NOMO-1 (cell line): Measurements from ENCODE around the gene MAPK4.
"Not testable (repeated sequence)": the region's sequence is repeated elsewhere in the genome, so short reads cannot be mapped to it uniquely, and the experiment has no call there.

Experiments
- DNase-seq, 2 experiments: peaks; one replicate each; lab custom pipeline; 2025; ENCODE audit not compliant: unreplicated experiment in 2 of 2; lab: John Stamatoyannopoulos, UW

MAPK4 gene

GRCh38 chr18:50573196-50573595 lies 13.3 kb downstream of the MAPK4 start:
- DNase-seq, result not testable (repeated sequence)

DNA sequence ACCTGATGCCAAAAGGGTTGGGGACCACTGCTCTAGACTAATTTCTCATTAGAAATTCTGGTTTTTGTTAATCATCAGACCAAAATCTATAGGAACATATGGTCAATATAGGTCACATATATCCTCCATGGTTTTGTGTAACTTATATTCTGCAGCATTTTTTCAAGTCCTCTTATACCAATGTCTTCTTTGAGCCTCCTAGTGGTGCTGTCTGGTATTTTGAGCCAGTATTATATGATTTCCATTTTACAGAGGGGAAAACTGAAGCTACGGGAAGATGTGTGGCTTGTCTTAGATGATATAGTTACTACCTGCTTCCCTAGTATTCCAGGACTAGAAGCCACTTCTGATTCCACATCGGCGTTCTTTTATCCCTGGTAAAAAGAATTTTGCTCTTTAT lies 13.8 kb downstream of the MAPK4 start:
- no peak for DNase-seq

- no peak for DNase-seq
These were observed 18.1 kb downstream of the MAPK4 start for GRCh38 chr18:50578030-50578429.

- no peak for DNase-seq
These were observed 18.8 kb downstream of the MAPK4 start for GRCh38 chr18:50578651-50579050.

DNA sequence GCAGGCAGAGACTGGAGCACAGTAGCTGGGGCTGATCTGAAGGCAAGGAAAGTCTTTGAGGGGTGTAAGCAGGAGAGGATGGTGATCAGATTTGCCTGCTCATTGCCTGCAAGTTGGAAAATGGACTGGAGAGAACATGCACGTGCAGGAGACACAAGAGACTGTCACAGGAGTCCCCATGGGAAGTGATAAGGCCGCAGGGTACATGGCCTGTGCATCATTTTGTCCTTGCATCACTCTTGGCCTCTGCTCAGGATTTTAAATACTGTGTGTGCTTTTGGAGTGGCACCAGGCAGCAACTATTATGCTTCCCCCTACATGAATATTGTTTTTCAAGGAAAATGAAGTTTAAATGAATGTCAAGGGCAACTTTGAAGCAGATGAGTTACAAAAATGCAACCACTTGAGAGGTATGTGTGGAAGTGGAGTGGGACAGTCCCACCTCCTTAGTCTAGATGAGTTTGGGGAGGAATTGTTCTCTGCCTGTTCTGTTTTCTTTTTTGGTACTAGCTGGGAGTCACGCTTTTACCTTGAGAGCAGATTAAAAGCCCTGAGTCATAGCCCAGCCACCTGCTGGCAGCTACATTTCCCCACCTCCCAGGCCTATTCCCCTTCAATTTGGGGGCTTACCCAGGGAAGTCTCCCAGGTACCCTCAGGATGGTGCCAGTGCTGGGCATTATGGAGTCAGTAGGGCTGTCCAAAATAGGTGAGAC lies 19.3 kb downstream of the MAPK4 start:
- DNase-seq, result no peak

- DNase-seq, result no peak
These were observed 21.6 kb downstream of the MAPK4 start for GRCh38 chr18:50581517-50581916.

DNA sequence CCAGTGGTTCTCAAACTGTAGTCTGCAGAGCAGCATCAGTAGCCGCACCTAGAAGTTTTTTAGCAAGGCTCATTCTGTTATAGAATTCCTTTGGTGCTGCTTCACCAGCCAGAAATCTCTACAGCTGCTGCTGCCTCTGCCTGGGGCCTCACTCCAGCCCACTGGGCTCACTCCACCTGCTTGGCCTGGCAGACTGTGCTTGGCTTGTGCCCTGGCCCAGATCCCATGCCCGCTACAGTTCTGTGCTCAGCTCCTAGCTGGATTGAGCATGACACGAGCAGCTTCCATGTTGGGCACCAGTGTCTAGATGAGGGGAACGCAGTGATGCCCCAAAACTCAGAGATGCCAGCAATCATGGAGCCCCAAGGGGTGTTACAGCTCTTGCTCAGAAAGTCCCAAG lies 22.6 kb downstream of the MAPK4 start:
- DNase-seq, result no peak

DNA sequence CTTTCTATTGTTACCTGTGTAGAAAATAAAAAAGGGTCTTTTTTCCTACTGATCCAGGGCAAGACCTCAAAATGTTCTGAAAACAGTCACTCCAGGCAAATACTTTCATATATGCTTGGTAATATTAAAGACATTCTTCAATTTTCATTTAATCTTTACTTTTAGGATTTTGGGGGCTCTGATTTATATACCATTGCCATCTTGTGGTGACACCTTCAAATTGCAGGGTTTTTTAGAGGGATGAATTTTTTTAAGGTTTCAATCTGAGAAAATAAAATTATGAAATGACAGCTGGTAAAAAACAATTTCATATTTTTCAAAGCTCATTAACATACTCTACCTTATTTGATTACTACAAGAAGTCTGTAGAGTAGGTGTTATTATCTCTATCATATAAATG lies 26.8 kb downstream of the MAPK4 start:
- no peak for DNase-seq

DNA sequence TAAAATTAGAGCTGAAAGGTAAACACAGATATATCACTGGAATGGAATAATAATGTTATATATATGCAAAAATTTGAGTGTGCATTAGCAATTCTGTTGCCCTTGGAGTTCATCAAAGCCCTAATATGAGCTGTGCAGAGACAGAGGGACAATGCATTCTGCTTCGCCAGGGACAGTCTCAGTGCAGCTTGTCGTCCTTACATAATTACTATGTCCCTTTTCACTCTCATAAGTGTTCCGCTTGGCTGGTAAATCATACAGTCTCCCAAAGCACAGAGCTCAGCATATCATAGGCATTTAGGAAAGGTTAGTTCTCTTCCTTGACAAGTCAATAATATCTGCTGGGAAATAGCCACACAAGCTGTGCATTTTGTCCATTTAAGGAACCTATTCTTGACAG lies 30.7 kb downstream of the MAPK4 start:
- no peak for DNase-seq

DNA sequence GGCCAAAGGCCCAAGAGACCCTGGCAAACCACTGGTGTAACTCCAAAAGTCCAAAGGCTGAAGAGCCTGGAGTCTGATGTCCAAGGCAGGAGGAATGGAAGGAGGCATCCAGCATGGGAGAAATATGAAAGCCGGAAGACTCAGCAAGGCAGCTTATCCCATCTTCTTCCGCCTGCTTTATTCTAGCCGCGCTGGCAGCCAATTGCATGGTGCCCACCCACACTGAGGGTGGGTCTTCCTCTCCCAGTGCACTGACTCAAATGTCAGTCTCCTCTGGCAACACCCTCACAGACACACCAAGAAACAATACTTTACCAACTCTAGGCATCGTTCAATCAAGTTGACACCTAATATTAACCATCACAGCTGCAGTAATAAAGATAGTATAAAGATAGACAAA lies 34.1 kb downstream of the MAPK4 start:
- DNase-seq, result no peak

DNA sequence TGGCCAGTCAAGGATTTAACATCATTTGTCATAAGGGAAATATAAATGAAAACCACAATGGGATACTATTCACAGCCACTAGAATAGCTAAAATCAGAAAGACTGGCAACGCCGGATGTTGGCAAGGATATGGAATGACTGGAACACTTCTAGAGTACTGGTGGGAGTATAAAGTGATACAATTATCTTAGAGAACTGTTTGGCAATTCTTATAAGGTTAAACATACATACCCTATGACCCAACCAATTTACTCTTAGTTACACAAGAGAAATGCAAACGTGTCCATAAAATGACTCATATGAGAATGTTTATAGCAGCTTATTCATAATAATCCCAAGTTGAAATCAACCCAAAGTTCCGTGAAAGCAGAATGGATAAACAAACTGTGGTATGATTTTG lies 35.1 kb downstream of the MAPK4 start:
- DNase-seq, result no peak

- no peak for DNase-seq
These were observed 42.6 kb downstream of the MAPK4 start for GRCh38 chr18:50602466-50602865.

DNA sequence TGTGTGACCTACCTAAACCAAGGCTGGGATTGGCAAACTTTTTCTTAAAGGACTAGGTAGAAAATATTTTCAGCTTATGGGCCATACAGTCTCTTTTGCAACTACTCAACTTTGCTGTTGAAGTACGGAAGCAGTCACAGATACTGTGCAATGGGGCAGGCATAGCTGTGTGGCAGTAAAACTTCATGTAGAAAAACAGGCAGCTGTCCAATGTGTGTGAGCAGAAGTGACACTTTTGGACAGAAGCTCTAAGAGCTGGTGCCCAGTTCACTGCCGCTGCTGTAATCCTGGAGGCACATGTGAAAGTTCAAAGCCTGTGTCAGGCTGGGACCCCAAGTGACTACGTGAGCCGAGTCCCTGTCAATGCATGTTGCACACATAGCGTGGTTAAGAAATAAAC lies 46.7 kb downstream of the MAPK4 start:
- no peak for DNase-seq

DNA sequence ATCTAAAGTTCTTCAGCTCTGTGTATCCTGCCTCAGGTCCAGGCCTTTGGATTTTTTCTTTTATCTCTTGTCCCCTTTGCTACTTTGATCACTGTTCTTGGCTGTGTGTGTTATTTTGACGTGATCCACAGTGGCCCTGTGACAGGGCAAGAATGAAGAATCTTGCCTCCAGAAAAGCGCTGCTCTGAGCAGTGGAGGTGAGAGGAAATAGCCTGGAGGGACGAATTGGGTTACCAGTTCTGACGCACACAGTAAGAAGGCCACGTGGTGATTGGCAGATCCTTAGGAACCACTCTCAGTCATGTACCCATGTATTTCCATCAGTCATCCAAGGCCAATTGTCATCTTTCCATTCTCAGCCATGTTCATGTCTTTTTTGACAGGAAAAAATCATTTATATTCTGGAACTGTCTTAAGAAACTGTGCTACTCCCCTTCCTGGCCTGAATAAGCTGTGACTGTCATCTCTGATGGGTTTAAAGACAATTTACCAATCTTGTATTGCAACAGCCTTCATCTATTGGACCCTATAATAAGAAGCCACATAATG lies 47.6 kb downstream of the MAPK4 start:
- no peak for DNase-seq

DNA sequence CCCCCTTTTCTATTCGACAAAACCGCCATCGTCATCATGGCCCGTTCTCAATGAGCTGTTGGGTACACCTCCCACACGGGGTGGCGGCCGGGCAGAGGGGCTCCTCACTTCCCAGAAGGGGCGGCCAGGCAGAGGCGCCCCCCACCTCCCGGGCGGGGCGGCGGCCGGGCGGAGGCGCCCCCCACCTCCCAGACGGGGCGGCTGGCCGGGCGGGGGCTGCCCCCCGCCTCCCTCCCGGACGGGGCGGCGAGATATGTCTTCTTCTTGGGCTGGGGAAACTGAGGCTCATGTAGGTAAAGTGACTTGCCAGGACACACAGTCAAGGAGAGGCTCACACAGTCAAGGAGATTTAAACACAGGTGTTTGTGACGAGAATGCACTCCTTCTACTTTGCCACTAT lies 49.3 kb downstream of the MAPK4 start:
- not testable (repeated sequence) for DNase-seq

GRCh38 chr18:50610349-50610748 lies 50.5 kb downstream of the MAPK4 start:
- no peak for DNase-seq

DNA sequence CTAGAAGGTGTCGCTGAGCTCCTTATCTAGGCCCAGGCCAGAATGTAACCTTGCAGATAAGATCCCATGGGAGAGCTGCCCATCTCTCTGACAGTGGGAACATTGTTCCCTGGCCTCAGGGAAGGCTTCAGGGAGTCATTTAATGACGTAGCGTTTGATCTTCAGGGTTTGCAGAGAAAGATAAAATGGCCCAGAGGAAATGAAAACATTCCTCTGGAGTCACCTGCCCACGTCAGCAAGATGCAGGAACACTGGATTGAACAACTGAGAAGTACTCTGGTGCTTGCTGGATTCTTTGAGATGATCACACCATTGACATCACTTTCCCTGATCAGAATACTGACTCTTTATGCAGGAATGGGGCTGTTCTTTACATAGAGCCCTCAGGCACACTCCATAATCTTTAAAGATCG lies 51.6 kb downstream of the MAPK4 start:
- DNase-seq, result no peak

DNA sequence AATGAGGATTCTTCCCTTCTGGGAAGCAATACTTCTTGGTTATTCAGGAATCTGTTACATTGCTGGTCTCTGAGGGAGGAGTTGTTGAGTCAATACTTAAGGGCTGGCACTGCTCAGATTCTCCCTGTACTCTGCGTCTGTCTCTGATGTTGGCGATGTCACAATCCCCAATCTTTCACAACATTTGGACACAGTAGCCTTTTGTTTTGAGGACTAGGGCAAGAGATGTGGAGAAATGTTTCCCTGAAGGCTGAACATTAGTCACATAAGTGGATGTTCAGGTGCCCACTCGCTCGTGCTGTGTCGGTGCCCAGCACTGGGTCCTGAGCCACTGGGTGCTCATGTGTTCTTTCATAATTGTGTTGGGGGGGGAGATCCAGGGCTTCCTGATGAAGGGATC lies 55.0 kb downstream of the MAPK4 start:
- no peak for DNase-seq

GRCh38 chr18:50616484-50617048 lies 56.7 kb downstream of the MAPK4 start:
- DNase-seq, result no peak

GRCh38 chr18:50619861-50620275 lies 60.0 kb downstream of the MAPK4 start:
- DNase-seq, result no peak

DNA sequence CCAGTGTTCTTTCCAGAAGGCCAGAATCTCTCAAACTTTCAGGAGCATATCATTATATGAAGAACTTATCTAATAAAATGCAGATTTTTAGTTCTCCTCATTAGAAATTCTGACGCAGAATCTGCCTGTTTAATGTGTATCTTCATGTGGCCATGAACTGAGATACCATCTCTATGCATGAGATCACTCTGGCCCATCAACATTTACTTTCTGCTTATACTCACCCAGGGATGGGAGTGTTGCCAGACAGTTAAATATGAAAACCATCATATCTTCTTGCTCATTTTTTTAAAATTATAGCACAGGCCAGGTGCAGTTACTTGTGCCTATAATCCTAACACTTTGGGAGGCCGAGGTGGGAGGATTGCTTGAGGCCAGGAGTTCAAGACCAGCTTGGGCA lies 60.4 kb downstream of the MAPK4 start:
- no peak for DNase-seq

DNA sequence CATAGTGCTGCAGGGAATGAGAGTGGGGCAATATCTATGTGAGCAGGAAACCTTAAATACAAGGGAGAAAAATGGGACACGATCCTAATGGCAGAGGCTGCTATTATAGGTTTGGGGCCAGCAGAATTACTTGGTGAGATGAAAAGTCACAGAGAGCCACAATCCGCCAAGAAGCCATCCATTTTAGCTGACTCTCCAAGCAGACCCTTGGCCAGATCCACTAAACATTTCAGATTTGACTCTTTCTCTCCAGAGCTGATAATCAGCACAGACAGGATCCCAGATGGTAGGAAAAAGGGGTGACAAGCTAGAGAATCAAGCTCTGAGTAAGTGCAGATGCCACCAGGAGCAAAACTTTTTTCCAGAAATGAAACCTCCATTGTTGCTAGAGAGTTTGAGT lies 61.5 kb downstream of the MAPK4 start:
- no peak for DNase-seq

DNA sequence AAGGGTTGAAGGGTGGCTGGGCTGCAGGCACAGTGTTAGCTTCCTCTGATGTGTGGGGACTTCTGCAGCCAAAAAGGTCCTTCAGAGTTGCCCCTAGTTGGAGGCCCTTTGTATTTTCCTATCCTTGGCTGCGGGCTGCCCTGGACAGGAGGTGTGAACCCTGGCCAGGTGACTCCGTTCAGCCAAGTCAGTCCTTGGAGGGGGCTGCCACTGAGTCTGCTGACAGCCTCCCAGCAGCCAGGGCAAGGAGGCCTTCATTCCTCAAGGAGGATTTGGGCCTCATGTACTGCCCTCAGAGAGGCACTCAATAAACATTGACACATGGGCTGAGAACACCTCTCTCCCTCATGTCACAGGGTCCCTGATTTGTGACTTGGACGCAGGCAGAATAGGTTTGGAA lies 62.4 kb downstream of the MAPK4 start:
- DNase-seq, result no peak
